Measurements from ENCODE around the gene ACTR3C. TPM values are rescaled to one million over a fixed set of nuclear protein-coding genes. Genes with fewer than 3 reads are reported as not detected.

The ACTR3C gene
- total and polyA plus RNA-seq, 8 donors = 9.0 to 26.5 (median 17.2) TPM

GRCh38 chr7:150358988-150359621 lies 35.8 kb upstream of the ACTR3C start:
- Histone ChIP-seq H3K4me3 (no peak overlapping the region), H3K27ac (no peak overlapping the region), H3K36me3 (no peaks in the 10 kb centered on the region), H3K4me1 (peaks cover 5 to 11% (median 7%) of the 10 kb centered on the region in 3 donors), H3K9me3 (no peaks in the 10 kb centered on the region), H3K27me3 (no peaks in the 10 kb centered on the region)
- no peak for FAIRE-seq
- TF ChIP-seq CTCF (IDR thresholded peaks at IDR 0.05) = no peak
- no peak for DNase-seq
- intact Hi-C loops (cut with DNase I) = no loop called here
- 87 to 94% methylated on average over 4 of the region's 4 CpGs for WGBS, 2 donors
- ATAC-seq = no peak

GRCh38 chr7:150358433-150358832 lies 35.1 kb upstream of the ACTR3C start:
- FAIRE-seq = no peak
- H3K27me3 ChIP-seq = no peaks in the 10 kb centered on the region
- WGBS, 2 donors = 92 to 95% methylated on average over 4 of the region's 4 CpGs
- no peak for ATAC-seq
- peaks cover 5 to 11% (median 7%) of the 10 kb centered on the region in 3 donors for H3K4me1 ChIP-seq
- H3K27ac ChIP-seq = no peak overlapping the region
- H3K36me3 ChIP-seq = no peaks in the 10 kb centered on the region
- intact Hi-C loops (cut with DNase I) = no loop called here
- DNase-seq = no peak
- H3K4me3 ChIP-seq = no peak overlapping the region
- no peak for TF ChIP-seq CTCF (IDR thresholded peaks at IDR 0.05)
- no peaks in the 10 kb centered on the region for H3K9me3 ChIP-seq

- H3K27ac ChIP-seq = no peak overlapping the region
- FAIRE-seq (no peak), DNase-seq (no peak), ATAC-seq (no peak)
- H3K4me3 ChIP-seq = no peak overlapping the region
- no peak for TF ChIP-seq CTCF (IDR thresholded peaks at IDR 0.05)
- WGBS, 2 donors = 88 to 89% methylated on average over 13 of the region's 13 CpGs
- peaks cover 5 to 11% (median 7%) of the 10 kb centered on the region in 3 donors for H3K4me1 ChIP-seq
- no peaks in the 10 kb centered on the region for H3K27me3 ChIP-seq
- no peaks in the 10 kb centered on the region for H3K9me3 ChIP-seq
- no peaks in the 10 kb centered on the region for H3K36me3 ChIP-seq
- intact Hi-C loops (cut with DNase I) = no loop called here
Measured at GRCh38 chr7:150357771-150358427, 34.6 kb upstream of the ACTR3C start.

- intact Hi-C loops (cut with DNase I) = no loop called here
- Histone ChIP-seq H3K9me3 (no peaks in the 10 kb centered on the region), H3K36me3 (no peaks in the 10 kb centered on the region), H3K4me1 (peaks cover 5 to 11% (median 7%) of the 10 kb centered on the region in 3 donors), H3K27ac (no peak overlapping the region), H3K4me3 (no peak overlapping the region), H3K27me3 (no peaks in the 10 kb centered on the region)
- DNase-seq = no peak
- TF ChIP-seq CTCF (IDR thresholded peaks at IDR 0.05) = no peak
- no peak for FAIRE-seq
- no peak for ATAC-seq
- 68 to 69% methylated on average over 9 of the region's 9 CpGs for WGBS, 2 donors
Measured at GRCh38 chr7:150357270-150357669, 33.9 kb upstream of the ACTR3C start.
